Stimulated activated CD8-positive, alpha-beta memory T cell treated with anti-CD3 and anti-CD28 coated beads, Interleukin-7, amount 100 ng/mL, for 24 hours (primary cell): ENCODE measurements around the gene MKNK2.
"Not testable (repeated sequence)": the region's sequence is repeated elsewhere in the genome, so short reads cannot be mapped to it uniquely, and the experiment has no call there.

Source experiments
- DNase-seq: peaks from one replicate; pipeline ENCODE4 v3.0.0-alpha.2; 2020; ENCODE audit warnings: low read depth

MKNK2 gene

GRCh38 chr19:1992759-1993260 lies 58.2 kb downstream of the MKNK2 start:
- DNase-seq: no peak

- DNase-seq: no peak
These were observed 59.8 kb downstream of the MKNK2 start for GRCh38 chr19:1991018-1991913.

GRCh38 chr19:1990230-1991017 lies 60.6 kb downstream of the MKNK2 start:
- no peak for DNase-seq

- DNase-seq: no peak
These were observed 61.4 kb downstream of the MKNK2 start for GRCh38 chr19:1989513-1990229.

- DNase-seq: not testable (repeated sequence)
These were observed 62.6 kb downstream of the MKNK2 start for GRCh38 chr19:1988464-1988863.
